NCI-H2196 treated with DMSO at 0.1 percent for 48 hours (cell line): ENCODE measurements around the gene EPYC.
A peak's percentile ranks its signal among the peaks of the same experiment; 100 is the strongest.

Experiments used
- DNase-seq: peaks from one replicate; lab custom pipeline; 2025; ENCODE audit not compliant: unreplicated experiment; lab: John Stamatoyannopoulos, UW

EPYC gene

DNA sequence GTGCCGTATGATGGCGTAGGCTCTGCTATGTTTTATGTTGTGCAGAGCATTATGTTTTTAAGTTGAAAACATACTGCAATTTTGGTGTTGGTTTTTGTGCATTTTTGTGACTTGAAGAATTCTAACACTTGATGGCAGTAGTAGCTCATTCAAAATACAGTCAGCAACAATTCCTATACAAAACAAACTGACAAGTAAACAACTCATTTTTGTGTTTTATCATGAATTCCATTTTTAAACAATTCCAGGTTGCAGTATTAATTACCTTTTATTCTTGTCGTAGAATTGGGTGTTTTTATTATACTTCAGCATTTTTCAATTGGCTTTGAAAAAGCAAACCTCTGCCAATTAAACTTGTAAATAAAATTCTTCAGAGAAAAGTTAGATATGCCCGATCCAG, 45.7 kb downstream of the EPYC start:
- DNase-seq: no peak

DNA sequence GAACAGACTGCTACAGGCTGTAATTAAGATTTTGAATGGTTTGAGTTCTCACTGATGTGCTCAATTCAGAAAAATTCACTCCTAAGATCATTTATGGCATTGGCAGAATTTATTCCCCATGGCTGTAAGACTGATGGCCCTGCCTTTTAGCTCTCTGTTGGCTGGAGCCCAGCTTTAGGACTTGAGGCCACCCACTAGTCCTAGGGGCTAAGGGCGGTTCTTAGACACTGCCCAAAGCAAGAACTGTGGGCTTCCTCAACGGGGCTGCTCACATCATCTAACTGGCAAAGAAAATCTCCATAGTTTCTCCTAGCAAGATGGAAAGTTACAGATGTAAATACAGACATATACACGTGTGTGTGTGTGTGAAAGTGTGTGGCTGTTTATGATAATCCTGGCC, 46.4 kb downstream of the EPYC start:
- no peak for DNase-seq

DNA sequence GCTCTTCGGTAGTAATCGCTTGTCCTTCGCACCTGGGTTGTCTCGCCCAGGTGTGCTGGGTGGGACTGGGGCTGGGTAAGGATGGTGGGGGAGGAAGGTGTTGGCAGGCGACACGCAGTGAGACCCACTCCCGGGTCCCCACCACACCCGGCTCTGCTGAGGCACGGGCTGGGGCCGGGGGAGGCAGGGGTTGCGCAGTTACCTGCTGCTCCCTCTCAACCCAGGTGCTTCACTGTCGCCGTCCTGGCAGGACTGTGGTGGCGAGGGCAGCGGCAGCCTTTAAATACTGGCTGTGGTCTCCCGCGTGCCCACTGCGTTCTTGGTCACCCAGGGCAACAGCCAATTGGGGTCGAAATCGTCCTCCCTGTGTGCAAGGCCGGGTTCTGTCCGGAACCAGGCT, 49.9 kb downstream of the EPYC start, which contains the start of gene CCER1:
Gene CCER1 (minus strand): TSS at position 256 of the 400 bp plus-strand sequence. CDS start 434 bp downstream, outside the sequence.
- DNase-seq: no peak

DNA sequence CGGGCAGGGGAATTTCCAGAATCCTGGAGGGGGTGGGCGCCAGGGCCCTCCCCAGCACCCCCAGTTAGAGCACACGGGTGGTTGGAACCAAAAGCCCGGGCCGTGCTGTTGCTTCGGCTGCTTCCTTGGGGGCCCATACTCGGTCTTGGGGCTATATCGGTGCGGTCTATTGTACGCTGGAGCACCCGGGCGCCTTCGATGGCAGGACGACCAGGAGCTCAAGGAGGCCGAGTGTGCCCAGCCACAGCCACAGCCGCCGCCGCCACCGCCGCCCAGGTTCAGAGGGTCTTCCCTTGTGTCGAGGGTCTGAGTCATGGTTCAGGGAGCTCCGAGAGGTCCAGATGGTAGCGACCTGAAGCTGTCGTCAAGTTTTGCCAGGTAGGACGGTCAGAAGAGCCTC, 50.3 kb downstream of the EPYC start:
- no peak for DNase-seq

DNA sequence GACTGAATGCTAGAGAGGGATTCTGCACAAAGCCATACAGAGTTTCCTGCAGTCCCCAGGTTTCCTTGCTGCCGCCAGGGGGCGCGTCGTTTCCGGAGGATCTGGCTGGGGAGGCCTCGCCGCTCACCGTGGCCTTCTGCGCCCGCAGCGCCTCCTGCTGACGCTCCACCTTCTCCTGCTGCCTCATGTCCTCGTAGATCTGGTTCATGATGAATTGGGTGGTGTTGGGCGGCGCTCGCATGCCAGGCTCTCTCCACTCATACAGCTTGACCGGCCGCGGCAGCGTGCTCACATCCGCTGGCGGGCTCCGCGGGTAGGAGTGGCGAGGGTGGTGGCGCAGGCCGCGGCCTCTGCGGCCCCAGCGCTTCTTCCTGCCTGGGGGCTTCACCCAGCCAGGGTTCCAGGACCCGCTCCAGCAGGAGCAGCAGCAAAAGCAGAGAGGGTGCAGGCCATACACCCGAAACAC, 50.8 kb downstream of the EPYC start:
- no peak for DNase-seq

DNA sequence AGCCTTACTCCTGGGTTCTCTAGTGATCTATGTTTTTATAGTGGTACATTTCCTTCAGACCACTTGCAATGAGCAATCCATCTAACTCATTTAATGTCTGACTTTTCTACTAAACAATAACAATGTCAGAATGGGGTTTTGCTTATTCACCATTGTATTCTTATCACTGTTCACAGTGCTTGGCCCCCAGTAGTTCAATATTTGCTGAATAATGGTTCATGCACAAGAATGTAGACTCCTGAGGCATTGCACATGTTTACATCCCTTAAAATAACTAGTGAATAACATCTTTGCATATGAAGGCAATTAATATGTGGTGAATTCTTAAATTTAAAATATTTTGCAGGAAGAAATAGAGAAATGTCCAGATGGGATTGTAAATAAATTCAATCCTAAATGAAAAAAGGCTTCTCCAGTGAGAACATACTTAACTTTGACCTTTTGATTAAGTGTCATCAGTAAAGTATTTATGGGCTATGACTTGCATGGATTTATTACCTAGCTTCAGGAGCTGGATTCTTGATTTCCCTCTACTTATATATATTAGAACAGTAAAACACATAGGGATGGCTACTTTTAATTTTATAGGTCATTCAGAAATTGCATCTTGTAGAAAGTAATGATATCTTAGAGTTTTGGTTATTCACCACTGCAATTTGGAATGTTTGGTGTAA, 53.2 kb downstream of the EPYC start:
- no peak for DNase-seq

DNA sequence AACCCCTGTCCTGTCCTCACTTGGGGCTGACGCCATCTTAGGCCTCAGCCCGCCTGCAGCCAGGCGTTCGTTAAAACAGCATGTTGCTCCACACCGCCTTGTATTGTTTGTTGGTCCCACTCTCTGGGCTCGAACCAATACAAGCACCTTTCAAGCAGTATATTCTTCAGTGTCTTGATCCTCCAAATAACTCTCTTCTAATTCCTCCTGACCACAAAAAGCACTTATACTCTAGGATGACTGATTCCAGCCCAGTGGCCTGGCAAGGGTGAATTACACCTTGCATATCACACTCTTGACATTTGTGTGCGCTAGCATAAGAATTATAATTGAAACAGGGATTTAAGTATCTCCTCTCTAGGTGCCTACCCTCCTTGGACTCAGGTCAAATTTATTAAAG, 56.9 kb downstream of the EPYC start:
- no peak for DNase-seq

DNA sequence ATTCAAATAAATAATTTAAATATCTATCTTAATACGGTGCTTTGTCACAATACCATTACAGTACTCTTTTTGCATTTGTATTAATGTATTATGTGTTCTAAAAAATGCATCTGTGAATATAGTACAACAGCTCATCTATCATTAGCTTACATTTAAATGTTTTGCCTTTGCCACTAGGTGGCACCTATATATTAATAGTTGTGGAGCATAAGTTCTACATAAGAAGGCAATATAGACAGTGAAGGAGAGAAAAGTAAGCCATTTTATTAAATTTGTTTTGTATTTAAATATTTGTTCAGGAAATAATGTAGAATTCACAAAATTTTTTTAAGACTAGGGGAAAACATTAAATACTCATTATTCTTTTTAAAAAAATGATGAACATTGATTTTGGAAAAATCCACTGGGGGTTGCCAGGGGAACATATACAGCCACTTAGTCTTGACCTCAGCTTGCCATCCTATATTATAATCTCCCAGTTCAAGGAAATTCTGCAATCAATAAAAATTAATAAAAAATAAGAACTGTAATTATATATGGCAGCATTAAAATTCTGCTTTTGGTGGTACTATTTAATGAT, 59.6 kb downstream of the EPYC start:
- DNase-seq: no peak

DNA sequence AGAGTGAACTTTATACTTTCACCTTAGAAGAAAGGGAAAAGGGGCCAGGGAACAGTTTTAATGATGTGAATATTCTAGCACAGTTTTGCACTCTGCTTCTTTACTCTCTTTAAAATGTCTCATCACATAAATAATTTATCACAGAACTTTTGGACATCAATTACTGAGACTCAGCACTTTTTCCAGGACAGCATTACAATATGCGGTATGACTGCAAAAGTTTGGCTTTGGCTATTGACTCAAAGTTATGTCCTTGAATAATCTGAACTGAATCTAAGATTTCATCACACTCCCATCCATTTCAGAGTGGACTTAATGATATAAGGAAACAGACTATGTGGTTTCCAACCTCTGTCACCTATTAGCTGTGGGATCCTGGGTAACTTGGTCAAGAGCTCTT, 61.5 kb downstream of the EPYC start:
- DNase-seq: no peak

DNA sequence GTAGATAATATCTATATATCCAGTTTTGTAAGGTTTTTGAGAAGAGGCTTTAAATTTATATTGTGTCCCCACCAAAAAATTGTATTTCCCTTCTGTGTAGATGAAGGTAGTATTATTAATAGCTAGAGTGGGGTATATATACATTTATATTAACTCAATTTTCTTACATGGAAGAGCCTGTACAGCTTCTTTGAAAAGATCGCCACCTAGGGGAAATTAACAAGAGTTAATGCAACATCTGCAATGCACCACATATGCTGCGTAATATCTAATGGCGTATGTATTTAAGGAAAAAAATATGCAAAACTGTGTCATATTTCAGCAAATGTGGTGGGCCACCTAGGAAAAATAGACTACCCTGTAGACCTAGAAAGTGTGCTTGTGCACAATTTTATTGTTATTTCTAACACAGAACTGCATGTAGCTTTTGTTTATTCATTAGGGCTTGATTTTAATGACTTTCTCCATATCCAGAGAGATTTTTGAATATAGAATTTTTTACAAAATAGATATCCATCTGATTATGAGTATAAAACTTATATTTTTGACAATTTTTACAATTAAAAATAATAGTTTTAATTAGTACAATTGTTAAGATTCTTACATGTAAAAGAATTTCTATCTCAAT, 63.8 kb downstream of the EPYC start:
- DNase-seq: peak; percentile 21

DNA sequence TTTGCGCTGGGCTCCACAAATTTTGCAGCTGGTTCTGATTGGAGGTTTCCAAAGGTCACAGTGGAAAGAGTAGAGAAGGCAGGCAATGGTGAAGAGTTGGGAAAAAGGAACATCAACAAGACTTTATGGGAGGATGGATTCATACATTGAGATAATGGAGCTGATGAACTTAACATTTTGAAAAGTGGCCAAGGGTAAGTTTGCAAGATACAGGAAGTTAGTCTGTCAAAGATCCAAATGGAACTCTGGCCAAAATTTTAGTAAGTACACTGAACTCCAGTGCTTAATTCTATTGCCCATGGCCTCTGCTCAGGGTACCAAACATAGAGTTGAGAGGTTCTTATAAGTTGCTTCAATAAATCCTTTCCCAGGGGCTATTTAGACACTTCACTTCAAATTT, 65.4 kb downstream of the EPYC start:
- DNase-seq: no peak

DNA sequence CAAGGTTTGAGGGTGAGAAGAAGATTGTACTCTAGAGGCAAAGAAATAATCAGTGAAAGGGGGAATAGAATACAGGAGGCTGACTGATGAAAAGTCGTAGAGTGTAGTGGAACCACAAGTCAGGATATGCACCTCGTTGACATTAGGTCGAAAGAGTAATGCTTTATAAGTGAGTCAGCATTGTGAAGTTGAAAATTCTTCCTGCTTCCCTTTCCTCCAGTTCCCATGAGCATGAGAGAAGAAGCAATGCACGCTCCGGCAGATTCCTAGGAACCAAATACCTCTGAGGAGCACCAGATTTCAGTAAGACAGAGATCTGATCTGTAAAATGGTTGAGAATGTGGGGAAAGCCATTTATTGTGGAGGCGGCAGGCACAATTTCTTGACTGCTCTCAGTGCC, 66.3 kb downstream of the EPYC start:
- no peak for DNase-seq

DNA sequence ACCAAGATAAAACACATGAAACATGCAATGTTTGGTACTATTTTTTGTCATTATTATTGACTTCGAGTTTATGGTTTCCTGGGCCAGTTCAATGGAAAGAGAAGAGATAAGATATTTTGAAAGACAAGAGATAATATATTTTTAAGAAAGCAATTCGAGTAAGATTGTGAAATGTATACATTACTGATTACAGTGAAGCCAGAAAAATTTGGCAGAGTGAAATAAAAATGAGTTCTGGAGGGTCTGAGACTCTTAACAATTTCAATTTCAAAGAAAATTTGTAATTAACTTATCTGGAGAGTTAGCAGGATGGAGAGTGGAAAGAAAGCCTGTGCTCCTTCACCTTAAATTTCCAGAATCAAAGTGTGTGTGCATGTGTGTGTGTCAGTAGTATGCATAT, 67.1 kb downstream of the EPYC start:
- DNase-seq: no peak

DNA sequence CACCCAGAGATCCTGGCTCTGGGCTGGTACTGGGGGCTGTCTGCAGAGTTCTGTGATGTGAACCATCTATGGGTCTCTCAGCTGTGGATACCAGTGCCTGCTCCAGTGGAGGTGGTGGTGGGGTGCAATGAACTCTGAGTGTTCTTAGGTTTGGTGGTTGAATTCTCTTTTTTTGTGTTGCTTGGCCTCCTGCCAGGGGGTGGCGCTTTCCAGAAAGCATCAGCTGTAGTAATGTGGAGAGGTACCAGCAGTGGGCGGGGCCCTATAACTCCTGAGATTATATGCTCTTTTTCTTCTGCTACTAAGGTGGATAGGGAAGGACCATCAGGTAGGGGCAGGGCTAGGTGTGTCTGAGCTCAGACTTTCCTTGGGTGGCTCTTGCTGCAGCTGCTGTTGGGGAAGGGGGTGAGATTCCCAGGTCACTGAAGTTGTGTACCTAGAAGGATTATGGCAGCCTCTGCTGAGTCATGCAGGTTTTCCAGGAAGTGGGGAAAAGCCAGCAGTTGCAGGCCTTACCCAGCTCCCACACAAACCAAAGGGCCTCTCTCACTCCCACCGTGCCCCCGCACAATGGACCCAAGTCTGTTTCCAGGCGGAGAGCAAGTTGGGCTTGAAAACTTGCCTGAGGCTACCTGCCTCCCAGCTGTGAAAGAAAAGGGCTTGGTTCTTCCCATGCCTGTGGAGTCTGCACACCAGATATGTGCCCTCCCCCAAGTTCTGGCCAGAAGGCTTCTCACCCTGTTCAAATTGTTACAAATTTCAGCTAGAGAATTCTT, 68.4 kb downstream of the EPYC start:
- DNase-seq: no peak

DNA sequence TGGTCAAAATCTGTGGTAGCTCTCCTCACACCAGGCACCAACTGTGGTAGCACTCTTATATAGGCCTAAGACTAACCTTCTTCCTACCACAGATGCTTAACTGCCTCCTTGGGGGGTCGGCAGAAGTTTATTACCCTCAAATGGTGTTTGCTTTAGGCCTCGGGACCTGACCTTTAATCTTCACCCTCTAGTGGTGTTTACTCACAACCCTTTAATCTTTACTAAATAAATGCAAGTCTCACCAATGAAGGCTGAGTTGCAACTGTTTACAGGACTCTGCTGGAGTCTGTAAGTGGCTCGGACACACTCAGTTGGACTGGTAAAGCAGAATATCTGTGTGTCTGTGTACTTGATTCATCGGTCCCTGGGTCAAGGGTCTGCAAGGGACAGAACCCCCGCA, 79.2 kb downstream of the EPYC start:
- no peak for DNase-seq

DNA sequence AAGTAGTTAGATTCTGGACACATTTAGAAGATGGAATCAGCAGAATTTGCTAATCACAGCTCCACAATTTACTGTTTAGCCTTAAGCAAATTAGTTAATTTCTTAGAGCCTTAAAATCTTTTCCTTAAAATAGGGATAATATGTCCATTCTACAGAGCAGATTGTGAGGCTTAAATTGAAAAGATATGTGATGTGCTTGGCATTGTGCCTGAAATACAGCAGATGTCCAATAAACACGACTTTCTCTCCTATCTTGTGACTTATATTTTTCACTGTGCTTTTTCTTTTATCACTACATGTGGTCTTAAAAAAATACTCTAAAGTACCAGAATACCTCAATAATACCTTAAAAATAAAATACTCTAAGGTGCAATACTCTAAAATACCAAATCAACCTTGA, 80.4 kb downstream of the EPYC start:
- no peak for DNase-seq

DNA sequence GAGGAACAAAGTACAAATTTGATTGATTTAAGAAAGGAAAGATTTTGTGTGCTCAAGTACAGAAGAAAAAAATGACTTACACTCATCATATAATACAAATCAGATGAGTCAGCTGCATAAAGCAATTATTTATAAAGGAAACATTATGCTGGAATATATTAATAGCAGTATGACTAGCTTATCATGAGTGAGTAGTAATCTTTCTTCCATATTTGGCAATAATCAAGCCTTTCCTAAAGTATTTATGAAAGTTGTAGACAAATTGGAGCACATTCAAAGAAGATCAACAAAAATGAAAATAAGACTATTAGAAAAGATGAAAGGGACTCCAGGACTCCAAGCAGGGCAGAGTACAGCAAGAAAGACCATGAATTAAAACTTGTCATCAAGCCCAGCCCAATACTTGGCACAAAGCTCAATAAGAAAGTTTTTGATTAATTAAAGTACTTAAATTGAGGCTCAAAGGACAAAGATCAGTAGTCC, 82.6 kb downstream of the EPYC start:
- DNase-seq: no peak

DNA sequence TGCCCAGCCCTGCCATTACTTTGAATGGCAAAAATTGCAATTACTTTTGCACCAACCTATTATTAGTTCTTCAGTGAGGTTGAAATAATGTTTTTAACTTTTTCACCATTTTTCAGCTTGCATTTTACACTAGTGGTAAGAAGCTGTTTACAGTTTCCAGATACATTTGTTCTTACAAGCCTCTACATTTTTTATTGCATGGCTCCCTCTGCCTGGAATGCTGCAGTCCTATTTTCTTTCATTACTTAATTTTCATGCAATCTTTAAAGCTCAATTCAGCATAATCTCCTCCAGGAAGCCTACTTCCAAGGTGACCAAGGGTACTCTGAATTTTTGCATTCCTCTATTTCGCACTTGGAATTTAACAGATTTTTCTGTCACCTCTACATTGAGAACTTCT, 83.2 kb downstream of the EPYC start:
- DNase-seq: no peak

DNA sequence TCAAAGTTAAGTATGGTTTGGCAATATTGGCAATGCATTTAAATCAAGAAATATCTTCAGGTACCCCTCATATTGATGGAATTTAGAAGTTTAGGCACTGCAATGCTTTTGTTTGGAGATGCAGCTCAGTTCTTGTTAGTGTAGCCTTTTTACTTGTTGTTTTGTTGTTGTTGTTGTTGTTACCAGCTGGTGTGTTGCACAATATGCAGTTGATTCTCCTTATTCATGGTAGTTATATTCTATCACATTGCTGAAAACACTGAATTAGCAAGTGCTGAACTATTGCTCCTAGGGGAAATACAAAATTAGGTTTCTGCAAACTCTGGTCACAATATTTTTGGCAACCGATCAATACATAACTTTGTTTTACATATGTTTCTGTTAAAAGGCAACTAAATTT, 84.5 kb downstream of the EPYC start:
- DNase-seq: no peak

DNA sequence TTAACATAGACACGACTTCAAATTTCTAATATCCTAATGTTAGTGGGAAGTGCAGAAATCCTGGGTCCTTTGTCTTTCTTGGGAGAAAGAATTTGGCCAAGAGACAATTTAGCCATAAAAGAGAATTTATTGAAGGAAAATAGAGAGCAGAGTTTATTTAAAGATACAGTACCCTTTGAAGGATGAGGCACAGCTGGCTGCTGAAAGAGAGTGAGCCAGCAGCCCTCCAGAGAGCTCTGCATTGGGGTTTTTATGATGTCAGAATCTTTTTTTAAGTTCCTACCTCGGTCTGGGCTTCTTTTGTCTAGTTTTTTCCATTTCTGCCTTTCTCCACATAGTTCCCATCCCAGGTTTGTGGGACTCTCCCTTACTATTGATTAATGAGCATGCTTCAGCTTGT, 87.3 kb downstream of the EPYC start:
- DNase-seq: no peak

DNA sequence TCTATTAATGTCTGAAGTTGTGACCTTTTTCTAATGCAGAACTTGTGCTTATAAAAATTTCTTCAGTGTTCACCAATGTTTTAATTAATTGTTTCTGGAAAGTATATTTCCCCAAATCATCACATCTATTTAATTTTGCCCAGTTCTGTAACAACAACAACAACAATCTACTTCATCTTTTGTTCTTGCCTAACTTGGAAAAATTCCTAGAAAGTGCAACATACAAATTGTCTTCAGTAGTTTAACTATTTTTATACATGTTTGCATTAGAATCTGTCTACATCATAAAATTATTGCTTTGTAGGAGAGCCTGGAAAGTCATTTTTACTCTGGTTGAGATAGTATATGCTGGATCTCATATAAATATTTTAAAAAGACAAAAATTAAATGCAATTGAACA, 88.3 kb downstream of the EPYC start:
- no peak for DNase-seq

DNA sequence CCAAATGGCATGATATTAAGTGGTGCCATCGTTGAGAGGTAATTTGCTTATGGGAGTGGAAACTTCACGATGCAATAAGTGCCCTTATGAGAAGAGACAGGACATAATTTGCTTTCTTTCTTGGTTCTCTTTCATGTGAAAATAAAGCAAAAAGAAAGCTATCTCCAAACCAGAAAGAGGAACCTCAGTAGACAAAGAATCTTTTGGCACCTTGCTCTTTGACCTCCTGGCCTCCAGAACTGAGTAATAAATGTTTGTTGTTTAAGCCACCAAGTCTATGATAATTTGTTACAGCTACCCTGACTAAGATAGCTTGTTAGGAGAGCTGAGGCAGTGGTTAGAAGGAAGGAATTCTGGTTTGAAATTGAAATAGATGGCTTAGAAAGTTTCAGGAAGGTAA, 89.4 kb downstream of the EPYC start:
- DNase-seq: no peak
